Measurements from ENCODE around the gene ARID3A. TPM values are rescaled to one million over a fixed set of nuclear protein-coding genes. Genes with fewer than 3 reads are reported as not detected.
A peak's percentile ranks its signal among the peaks of the same experiment; 100 is the strongest.

Gene ARID3A
- total and polyA plus RNA-seq, 12 donors = 3.0 to 11.7 (median 5.0) TPM

GRCh38 chr19:947090-947706, 21.4 kb downstream of the ARID3A start:
- Histone ChIP-seq H3K36me3 (peaks cover 0 to 19% (median 0%) of the 10 kb centered on the region in 9 donors), H3K27me3 (no peaks in the 10 kb centered on the region), H3K4me3 (no peak overlapping the region), H3K9me3 (peaks cover 0 to 4% (median 0%) of the 10 kb centered on the region in 11 donors), H3K4me1 (peaks cover 0 to 24% (median 0%) of the 10 kb centered on the region in 9 donors), H3K27ac (peak overlapping the region in 1 of 10 donors; percentile 47)
- ATAC-seq (peak in 2 of 8 donors; percentile 11 to 20), DNase-seq (no peak)
- TF ChIP-seq CTCF (IDR thresholded peaks at IDR 0.05) = no peak
- intact Hi-C loops (cut with DNase I) = no loop called here
- WGBS, 2 donors = 91 to 96% methylated on average over 30 of the region's 30 CpGs

- 87 to 88% methylated on average over 47 of the region's 47 CpGs for WGBS, 2 donors
- H3K4me1 ChIP-seq = peaks cover 0 to 32% (median 3%) of the 10 kb centered on the region in 9 donors
- peaks cover 0 to 11% (median 0%) of the 10 kb centered on the region in 9 donors for H3K36me3 ChIP-seq
- peak overlapping the region in 1 of 10 donors; percentile 47 for H3K27ac ChIP-seq
- TF ChIP-seq CTCF (IDR thresholded peaks at IDR 0.05) = no peak
- intact Hi-C loops (cut with DNase I) = no loop called here
- H3K4me3 ChIP-seq = no peak overlapping the region
- ATAC-seq (peak; percentile 50 to 79 (median 72)), DNase-seq (peak; percentile 53 to 59)
- peaks cover 0 to 4% (median 0%) of the 10 kb centered on the region in 11 donors for H3K9me3 ChIP-seq
- no peaks in the 10 kb centered on the region for H3K27me3 ChIP-seq
These were observed 22.1 kb downstream of the ARID3A start for GRCh38 chr19:947707-948539.

GRCh38 chr19:948842-949496, 23.1 kb downstream of the ARID3A start:
- DNase-seq (no peak), ATAC-seq (no peak)
- WGBS, 2 donors = 89 to 92% methylated on average over 24 to 25 of the region's 25 CpGs
- no peak for TF ChIP-seq CTCF (IDR thresholded peaks at IDR 0.05)
- H3K36me3 ChIP-seq = peaks cover 0 to 6% (median 0%) of the 10 kb centered on the region in 9 donors
- intact Hi-C loops (cut with DNase I) = no loop called here
- H3K9me3 ChIP-seq = no peaks in the 10 kb centered on the region
- H3K4me3 ChIP-seq = no peak overlapping the region
- H3K27ac ChIP-seq = no peak overlapping the region
- H3K4me1 ChIP-seq = peaks cover 0 to 39% (median 6%) of the 10 kb centered on the region in 9 donors
- H3K27me3 ChIP-seq = no peaks in the 10 kb centered on the region

- ATAC-seq (no peak), DNase-seq (no peak)
- peaks cover 0 to 39% (median 6%) of the 10 kb centered on the region in 9 donors for H3K4me1 ChIP-seq
- H3K27me3 ChIP-seq = no peaks in the 10 kb centered on the region
- intact Hi-C loops (cut with DNase I) = no loop called here
- no peak for TF ChIP-seq CTCF (IDR thresholded peaks at IDR 0.05)
- H3K4me3 ChIP-seq = no peak overlapping the region
- no peaks in the 10 kb centered on the region for H3K9me3 ChIP-seq
- no peak overlapping the region for H3K27ac ChIP-seq
- H3K36me3 ChIP-seq = peaks cover 0 to 6% (median 0%) of the 10 kb centered on the region in 9 donors
- 85 to 91% methylated on average over 17 of the region's 17 CpGs for WGBS, 2 donors
These were observed 24.7 kb downstream of the ARID3A start for GRCh38 chr19:950352-951066.

Data from heart right ventricle (tissue), 16 donors.